ENCODE data around the gene ARL2.

DNA sequence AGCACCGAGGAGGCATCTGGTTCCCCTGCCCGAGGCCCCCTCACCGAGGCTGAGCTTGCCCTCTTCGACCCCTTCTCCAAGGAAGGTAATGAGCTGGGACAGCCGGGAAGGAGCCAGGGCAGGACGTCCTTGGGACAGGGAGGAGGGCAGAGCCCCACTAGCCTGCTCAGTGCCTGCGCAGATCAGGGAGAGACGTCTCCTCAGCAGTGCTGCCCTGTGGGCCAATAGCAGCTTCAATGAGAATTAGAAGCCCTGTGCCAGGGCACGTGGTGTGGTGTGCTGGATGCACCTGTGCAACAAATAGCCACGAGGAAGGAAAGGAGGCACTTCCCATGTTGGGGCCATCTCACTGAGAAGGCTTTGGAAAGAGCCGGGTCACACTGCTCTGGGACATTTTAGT is 21.6 kb downstream of the ARL2 start:
- TF ChIP-seq CTCF (IDR thresholded peaks at IDR 0.05) = no peak
- no peak for TF ChIP-seq POLR2A (IDR thresholded peaks at IDR 0.05)
